HG03558 (cell line): ENCODE results near the gene SLC32A1.

Source experiments
- ATAC-seq: cut with Tn5 transposase; IDR thresholded peaks from one replicate; pipeline ENCODE4 v1.9.1; 2021; ENCODE audit warnings: moderate number of reproducible peaks; ENCODE audit not compliant: unreplicated experiment; ENCODE audit errors: extremely low read depth

Gene SLC32A1

DNA sequence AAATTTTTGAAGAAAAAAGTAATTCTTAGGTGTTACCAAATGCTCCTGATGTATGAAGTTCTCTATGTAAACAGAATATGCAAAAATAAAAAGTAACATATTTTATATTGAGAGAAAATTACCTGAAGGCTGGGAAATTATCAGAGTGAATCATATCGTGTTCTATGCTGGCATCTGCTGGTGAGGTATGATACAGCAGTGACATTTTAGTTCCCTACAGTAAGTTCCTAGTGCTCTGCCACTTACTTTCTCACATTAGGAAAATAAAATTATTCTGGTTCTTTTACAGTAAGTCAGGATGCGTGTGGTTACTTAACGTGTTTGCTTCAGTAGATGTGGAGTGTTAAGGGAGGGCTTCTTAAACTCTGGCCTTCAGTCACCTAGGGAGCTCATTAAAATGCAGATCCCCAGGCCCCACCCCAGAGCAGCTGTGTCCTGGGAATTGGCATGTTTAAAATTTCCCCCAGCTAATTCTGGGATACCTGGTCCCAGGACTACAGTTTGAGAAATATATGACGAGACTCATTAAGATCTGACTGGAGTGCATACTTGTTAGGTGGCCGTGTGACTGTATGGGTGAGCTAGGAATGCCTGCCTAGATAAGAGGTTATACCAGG, 27.2 kb downstream of the SLC32A1 start:
- ATAC-seq, result no peak

GRCh38 chr20:38752029-38752428, 27.7 kb downstream of the SLC32A1 start:
- no peak for ATAC-seq

GRCh38 chr20:38754924-38755323, 30.6 kb downstream of the SLC32A1 start:
- ATAC-seq, result no peak

GRCh38 chr20:38755324-38755910, 31.1 kb downstream of the SLC32A1 start:
- ATAC-seq, result no peak

GRCh38 chr20:38757145-38757775, 33.0 kb downstream of the SLC32A1 start:
- ATAC-seq, result no peak

DNA sequence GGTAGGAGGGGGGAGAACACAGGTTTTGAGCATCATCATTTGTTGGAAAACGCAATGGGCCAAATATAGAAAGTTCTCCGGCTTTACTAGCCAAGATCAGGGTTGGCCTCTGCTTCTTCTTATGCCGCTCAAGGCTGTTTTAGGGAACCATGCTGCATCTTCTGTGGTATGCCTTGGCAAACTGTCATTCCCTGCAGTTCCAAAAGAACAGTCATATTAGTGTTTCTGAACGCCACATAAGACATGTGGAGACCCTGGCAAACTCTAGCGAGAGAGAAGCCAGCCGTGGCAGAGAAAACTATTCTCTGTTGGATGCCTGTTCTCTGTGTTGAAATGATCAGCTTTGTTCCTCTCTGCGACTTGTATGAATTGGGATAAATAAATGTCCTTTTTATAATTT, 34.8 kb downstream of the SLC32A1 start:
- ATAC-seq, result no peak

- ATAC-seq, result no peak
Observed at GRCh38 chr20:38760978-38761377, 36.7 kb downstream of the SLC32A1 start.

DNA sequence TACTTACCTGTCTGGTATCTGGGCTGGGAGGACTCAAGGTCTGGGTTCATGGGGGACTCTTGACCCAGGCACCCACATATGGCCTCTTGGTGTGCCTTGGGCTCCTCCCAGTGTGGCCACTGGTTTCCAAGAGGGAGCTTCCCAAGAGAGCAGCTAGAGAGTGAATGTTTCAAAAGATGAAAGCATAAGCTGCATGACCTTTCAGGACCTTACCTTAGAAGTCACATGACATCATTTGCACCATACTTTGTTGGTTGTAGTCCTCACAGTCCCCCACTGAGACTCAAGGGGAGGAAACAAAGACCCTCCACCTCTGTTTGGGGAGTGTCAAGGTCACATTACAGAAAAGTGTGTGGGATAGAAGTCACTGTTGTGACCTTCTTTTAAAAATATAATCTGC, 37.9 kb downstream of the SLC32A1 start:
- no peak for ATAC-seq

- no peak for ATAC-seq
Observed at GRCh38 chr20:38763616-38764015, 39.3 kb downstream of the SLC32A1 start.

DNA sequence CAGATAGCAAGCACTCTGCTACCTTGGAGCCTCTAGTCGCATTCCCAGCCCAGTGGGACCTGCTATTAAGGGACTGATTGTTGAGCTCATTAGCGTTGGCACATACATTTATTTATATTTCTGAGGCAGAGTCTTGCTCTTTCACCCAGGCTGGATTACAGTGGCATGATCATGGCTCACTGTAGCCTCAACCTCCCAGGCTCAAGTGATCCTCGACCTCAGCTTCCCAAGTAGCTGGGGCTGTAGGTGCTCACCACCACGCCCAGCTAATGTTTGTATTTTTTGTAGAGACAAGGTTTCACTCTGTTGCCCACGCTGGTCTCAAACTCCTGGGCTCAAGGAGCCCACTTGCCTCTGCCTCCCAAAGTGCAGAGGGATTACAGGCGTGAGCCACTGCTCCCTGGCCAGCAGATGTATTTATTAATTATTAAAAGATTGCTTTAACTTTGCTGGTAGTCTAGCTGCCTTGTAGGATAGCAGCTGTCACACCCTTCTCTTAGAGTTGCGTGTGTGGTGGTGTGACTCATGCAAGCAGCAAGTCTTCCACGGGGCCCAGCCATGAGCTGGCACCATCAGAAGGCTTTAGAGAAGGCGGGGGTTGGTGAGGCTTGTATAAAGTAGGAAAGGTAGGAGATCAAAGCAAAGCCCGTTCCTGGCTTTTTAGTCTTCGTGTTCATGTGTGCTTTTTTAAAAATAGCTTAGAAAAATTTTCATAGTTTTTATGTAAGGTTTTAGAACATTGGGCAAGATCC, 40.5 kb downstream of the SLC32A1 start:
- no peak for ATAC-seq

DNA sequence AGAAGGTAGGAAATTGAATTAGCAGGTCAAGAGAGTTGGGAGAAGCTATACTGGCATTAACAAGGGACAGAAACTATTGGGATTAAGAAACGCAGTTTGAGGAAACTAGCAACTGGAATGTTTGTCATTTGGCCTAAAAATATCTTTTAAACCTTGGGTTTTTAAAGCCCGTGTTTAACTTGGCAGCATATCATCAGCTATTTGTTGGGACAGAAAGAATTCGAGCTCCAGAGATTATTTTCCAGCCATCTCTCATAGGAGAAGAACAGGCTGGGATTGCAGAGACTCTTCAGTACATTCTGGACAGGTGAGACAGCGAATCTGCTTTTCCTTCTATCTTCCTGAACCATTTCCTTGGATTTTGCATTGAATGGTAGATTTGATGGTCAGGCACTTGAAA, 41.8 kb downstream of the SLC32A1 start:
- no peak for ATAC-seq

DNA sequence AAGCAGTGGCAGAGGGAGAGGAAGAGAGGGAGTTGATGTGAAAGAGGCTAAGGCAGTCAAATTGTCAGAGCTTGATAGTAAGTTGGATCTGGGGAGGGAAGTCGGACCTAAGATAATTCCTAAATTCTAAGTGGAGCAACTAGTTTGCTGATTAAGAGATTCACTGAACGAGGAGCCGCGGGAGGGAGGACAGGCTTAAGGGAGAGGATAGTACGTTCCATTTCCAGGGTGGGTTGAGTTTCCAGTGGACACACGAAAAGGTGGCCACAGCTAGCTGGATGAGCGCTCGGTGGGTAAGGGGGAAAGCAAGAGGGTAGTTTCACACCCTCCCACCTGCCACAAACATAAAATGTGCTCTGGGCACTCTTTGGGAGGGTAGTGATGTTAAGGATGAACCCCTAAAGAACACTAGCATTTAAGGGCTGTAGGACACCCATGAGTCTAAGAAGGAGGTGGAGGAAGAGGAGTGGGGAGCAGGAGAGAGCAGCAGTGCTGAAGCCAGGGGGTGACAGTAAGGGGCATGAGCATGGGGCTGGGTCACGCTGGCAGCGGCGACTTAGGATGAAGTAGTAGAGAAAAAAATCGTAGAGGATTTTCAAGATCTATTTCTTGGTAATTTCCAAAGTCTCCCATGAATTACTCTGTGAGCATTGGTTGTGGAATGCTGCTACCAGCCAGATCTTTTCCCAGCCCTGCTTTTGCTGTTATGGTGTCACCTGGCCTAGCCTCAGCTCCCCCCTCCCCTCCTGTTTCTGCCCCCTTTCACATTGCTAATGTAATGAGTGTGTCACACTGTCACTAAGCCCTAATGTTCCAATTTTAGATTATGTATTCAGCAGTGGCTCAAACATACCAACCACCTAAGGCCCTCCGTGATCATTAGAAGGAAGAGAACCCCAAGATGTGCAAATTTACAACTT, 45.4 kb downstream of the SLC32A1 start:
- no peak for ATAC-seq

DNA sequence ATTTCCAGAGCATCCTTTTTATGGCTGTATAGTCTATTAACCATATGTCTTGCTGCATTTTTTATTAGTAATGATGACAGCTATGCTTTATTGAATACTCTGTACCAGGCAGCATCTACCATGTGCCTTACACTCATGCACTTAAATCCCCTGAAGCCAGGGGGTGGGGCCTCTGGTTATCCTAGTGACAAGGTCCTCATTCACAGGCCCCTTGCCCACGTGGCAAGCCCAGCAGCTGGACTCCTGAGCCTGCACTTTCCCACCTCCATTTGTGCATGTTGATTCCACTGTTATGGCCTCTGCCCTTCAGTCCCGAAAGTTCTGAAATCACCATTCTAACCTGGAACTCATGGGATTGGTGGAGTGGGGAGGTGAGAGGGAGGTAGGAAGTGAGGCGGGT, 46.3 kb downstream of the SLC32A1 start:
- no peak for ATAC-seq

DNA sequence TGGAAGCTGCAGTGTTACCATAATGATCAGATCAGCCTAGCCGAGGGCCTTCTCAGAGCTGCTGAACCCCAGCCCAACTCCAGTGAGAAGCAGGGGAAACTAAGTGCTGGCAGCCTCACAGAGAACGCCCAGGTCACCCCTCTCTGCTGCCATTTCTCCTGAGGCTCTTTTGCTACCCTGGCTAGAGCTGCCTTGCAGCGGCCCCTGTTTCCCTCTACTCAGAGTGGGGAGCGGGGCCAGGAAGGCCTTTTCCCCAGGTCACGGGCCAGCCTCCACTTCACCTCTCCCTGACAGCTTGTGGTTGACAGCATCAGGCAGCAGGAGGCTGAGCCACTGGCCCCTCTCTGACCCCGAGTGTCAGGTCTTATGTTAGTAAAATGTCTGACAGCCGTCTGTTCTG, 46.7 kb downstream of the SLC32A1 start:
- no peak for ATAC-seq

DNA sequence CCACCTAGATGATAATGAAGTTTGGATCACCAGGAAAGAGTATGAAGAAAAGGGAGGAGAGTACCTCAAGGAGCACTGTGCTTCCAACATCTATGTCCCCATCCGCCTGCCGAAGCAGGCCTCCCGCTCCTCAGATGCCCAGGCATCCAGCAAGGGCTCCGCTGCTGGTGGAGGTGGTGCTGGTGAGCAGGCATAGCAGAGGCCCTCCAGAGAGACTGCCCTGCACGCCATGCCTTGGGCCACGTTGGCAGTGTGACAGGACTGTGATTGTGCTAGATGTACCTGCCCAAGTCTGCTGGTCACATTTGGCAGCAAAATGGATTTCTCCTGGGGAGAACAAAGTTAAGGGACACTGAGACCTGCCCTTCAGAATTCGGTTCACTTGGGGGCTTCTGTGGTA, 47.3 kb downstream of the SLC32A1 start:
- no peak for ATAC-seq

- ATAC-seq, result no peak
Observed at GRCh38 chr20:38774167-38774566, 49.9 kb downstream of the SLC32A1 start.

DNA sequence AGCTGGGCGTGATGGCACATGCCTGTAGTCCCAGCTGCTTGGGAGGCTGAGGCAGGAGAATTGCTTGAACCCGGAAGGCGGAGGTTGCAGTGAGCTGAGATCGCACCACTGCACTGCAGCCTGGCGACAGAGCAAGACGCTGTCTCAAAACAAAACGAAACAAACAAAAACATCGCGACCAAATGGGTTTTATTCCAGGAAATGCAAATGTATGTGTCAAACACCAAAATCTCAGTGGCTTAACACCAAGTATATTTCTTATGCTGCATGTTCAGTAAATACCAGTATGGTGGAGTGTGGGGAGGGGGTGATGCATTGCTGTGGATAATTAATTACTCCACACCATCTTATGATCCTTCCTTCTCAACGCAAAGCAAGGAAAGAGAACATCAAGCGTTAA, 52.1 kb downstream of the SLC32A1 start:
- no peak for ATAC-seq
